Measurements from ENCODE around the gene ST13. TPM values are rescaled to one million over a fixed set of nuclear protein-coding genes. Genes with fewer than 3 reads are reported as not detected.

Gene ST13
- total RNA-seq, 4 donors from 2014 or later: 53.4 to 75.1 (median 72.0) TPM

- H3K9me3 ChIP-seq: no peaks in the 10 kb centered on the region
- H3K4me3 ChIP-seq: no peak overlapping the region
- no peaks in the 10 kb centered on the region for H3K36me3 ChIP-seq
- no peak for TF ChIP-seq POLR2A (IDR thresholded peaks at IDR 0.05)
- no peak for TF ChIP-seq CTCF (IDR thresholded peaks at IDR 0.05)
- H3K4me1 ChIP-seq: no peaks in the 10 kb centered on the region
- no peak for DNase-seq
- H3K27me3 ChIP-seq: no peaks in the 10 kb centered on the region
- H3K27ac ChIP-seq: no peak overlapping the region
Observed at GRCh38 chr22:40803321-40803720, 53.1 kb downstream of the ST13 start.

DNA sequence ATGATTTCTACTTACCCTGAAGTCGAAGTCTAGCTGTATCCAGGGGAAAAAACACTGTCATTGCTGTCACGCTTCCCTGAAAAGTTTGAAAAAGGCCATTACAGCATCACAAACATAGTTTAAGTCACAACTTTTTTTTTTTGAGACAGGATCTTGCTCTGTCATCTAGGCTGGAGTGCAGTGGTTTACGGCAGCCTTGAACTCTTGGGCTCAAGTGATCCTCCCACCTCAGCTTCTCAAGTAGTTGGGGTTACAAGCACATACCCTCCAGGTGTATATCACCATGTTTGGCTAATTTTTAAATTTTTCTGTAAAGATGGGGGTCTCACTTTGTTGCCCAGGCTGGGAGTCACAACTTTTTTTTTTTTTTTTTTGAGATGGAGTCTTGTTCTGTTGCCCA is 57.4 kb downstream of the ST13 start:
- Histone ChIP-seq H3K27me3 (no peaks in the 10 kb centered on the region), H3K4me1 (no peaks in the 10 kb centered on the region), H3K36me3 (no peaks in the 10 kb centered on the region), H3K9me3 (no peaks in the 10 kb centered on the region), H3K4me3 (no peak overlapping the region), H3K27ac (no peak overlapping the region)
- TF ChIP-seq POLR2A (IDR thresholded peaks at IDR 0.05): no peak
- TF ChIP-seq CTCF (IDR thresholded peaks at IDR 0.05): no peak
- DNase-seq: no peak

GRCh38 chr22:40797427-40797826 is 59.0 kb downstream of the ST13 start:
- no peak for DNase-seq
- H3K4me1 ChIP-seq: no peaks in the 10 kb centered on the region
- H3K27ac ChIP-seq: no peak overlapping the region
- no peak overlapping the region for H3K4me3 ChIP-seq
- H3K27me3 ChIP-seq: no peaks in the 10 kb centered on the region
- peaks cover 0 to 8% (median 0%) of the 10 kb centered on the region in 3 donors for H3K36me3 ChIP-seq
- TF ChIP-seq POLR2A (IDR thresholded peaks at IDR 0.05) (no peak), CTCF (IDR thresholded peaks at IDR 0.05) (no peak)
- H3K9me3 ChIP-seq: no peaks in the 10 kb centered on the region

- Histone ChIP-seq H3K4me1 (peaks cover 0 to 4% (median 0%) of the 10 kb centered on the region in 4 donors), H3K27me3 (no peaks in the 10 kb centered on the region), H3K27ac (no peak overlapping the region), H3K4me3 (no peak overlapping the region), H3K36me3 (peaks cover 0 to 12% (median 0%) of the 10 kb centered on the region in 3 donors), H3K9me3 (no peaks in the 10 kb centered on the region)
- TF ChIP-seq POLR2A (IDR thresholded peaks at IDR 0.05): no peak
- TF ChIP-seq CTCF (IDR thresholded peaks at IDR 0.05): no peak
- no peak for DNase-seq
Observed at GRCh38 chr22:40792451-40792850, 64.0 kb downstream of the ST13 start.

DNA sequence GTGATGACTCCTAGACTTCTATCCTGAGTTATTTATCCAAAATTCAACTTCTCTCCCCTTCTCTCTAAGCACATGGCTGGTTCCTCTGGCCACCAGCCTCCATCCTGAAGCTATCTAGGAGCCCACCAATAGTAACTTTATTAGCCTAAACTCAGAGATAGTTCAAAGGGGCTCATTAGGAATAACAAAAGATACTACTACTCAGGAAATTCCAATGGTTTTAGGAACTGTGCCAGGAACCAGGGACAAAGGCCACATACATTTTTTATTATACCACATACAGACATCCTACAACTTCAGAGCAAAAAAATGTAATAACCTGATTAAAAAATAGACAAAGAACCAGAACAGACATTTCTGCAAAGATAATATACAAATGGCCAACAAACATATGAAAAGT is 65.2 kb downstream of the ST13 start:
- Histone ChIP-seq H3K27ac (no peak overlapping the region), H3K4me3 (no peak overlapping the region), H3K27me3 (no peaks in the 10 kb centered on the region), H3K9me3 (no peaks in the 10 kb centered on the region), H3K36me3 (peaks cover 0 to 12% (median 0%) of the 10 kb centered on the region in 3 donors), H3K4me1 (peaks cover 0 to 4% (median 0%) of the 10 kb centered on the region in 4 donors)
- TF ChIP-seq CTCF (IDR thresholded peaks at IDR 0.05) (no peak), POLR2A (IDR thresholded peaks at IDR 0.05) (no peak)
- DNase-seq: no peak

DNA sequence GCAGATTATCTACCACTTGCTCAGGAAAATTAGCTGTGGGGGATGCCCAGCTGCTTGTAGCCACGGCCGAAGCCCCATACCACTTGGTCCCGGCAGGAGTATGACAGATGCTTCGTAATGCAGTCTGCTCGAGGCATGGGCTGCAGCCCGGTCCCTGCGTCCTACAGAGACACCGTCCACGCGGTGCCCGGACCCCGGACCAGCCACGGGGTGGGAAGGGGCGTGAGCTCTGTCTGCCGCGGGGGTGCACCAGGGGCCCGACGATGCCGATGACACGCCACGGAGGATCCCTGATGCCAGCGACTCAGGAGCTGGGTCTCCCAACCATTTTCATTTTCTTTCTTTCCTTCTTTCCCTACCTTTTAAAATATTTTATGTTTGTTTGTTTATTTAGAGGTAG is 67.3 kb downstream of the ST13 start:
- H3K36me3 ChIP-seq: peaks cover 0 to 12% (median 0%) of the 10 kb centered on the region in 3 donors
- TF ChIP-seq POLR2A (IDR thresholded peaks at IDR 0.05) (no peak), CTCF (IDR thresholded peaks at IDR 0.05) (no peak)
- H3K4me1 ChIP-seq: peaks cover 0 to 4% (median 0%) of the 10 kb centered on the region in 4 donors
- H3K27me3 ChIP-seq: no peaks in the 10 kb centered on the region
- H3K27ac ChIP-seq: no peak overlapping the region
- DNase-seq: no peak
- H3K9me3 ChIP-seq: no peaks in the 10 kb centered on the region
- no peak overlapping the region for H3K4me3 ChIP-seq

All from Peyer's patch (tissue), 4 donors.